ENCODE data around the gene PRSS21. TPM values are rescaled to one million over a fixed set of nuclear protein-coding genes. Genes with fewer than 3 reads are reported as not detected.
A peak's percentile ranks its signal among the peaks of the same experiment; 100 is the strongest.

The PRSS21 gene
- total and polyA plus RNA-seq, 8 donors: 0.59 to 3.2 (median 1.0) TPM; not detected in 1

GRCh38 chr16:2774161-2774891 lies 42.7 kb upstream of the PRSS21 start:
- intact Hi-C loops (cut with DNase I): no loop called here
- H3K9me3 ChIP-seq: no peaks in the 10 kb centered on the region
- no peaks in the 10 kb centered on the region for H3K27me3 ChIP-seq
- no peak for TF ChIP-seq CTCF (IDR thresholded peaks at IDR 0.05)
- no peak for FAIRE-seq
- peaks cover 8 to 20% (median 8%) of the 10 kb centered on the region in 3 donors for H3K4me1 ChIP-seq
- DNase-seq: peak in 1 of 6 donors; percentile 20
- no peak overlapping the region for H3K4me3 ChIP-seq
- peaks cover 0 to 29% (median 22%) of the 10 kb centered on the region in 3 donors for H3K36me3 ChIP-seq
- ATAC-seq: no peak
- H3K27ac ChIP-seq: no peak overlapping the region
- 73 to 80% methylated on average over 7 of the region's 7 CpGs for WGBS, 2 donors

GRCh38 chr16:2775131-2775716 lies 41.8 kb upstream of the PRSS21 start:
- WGBS, 2 donors: 79 to 85% methylated on average over 7 of the region's 7 CpGs
- H3K9me3 ChIP-seq: no peaks in the 10 kb centered on the region
- ATAC-seq (no peak), DNase-seq (peak in 1 of 6 donors; percentile 39), FAIRE-seq (no peak)
- H3K27me3 ChIP-seq: no peaks in the 10 kb centered on the region
- peaks cover 8 to 20% (median 8%) of the 10 kb centered on the region in 3 donors for H3K4me1 ChIP-seq
- intact Hi-C loops (cut with DNase I): no loop called here
- no peak for TF ChIP-seq CTCF (IDR thresholded peaks at IDR 0.05)
- H3K36me3 ChIP-seq: peaks cover 0 to 20% (median 13%) of the 10 kb centered on the region in 3 donors
- no peak overlapping the region for H3K4me3 ChIP-seq
- no peak overlapping the region for H3K27ac ChIP-seq

GRCh38 chr16:2775765-2776499 lies 41.1 kb upstream of the PRSS21 start:
- WGBS, 2 donors: 41 to 46% methylated on average over 11 of the region's 11 CpGs
- H3K4me1 ChIP-seq: peaks cover 8 to 20% (median 8%) of the 10 kb centered on the region in 3 donors
- ATAC-seq: no peak
- no peaks in the 10 kb centered on the region for H3K9me3 ChIP-seq
- TF ChIP-seq CTCF (IDR thresholded peaks at IDR 0.05): no peak
- H3K27ac ChIP-seq: no peak overlapping the region
- peak overlapping the region; percentile 92 to 100 (median 99) for H3K4me3 ChIP-seq
- DNase-seq: no peak
- H3K36me3 ChIP-seq: peaks cover 0 to 12% (median 7%) of the 10 kb centered on the region in 3 donors
- no peak for FAIRE-seq
- H3K27me3 ChIP-seq: no peaks in the 10 kb centered on the region
- intact Hi-C loops (cut with DNase I): no loop called here

GRCh38 chr16:2776500-2777139 lies 40.4 kb upstream of the PRSS21 start:
- peak overlapping the region; percentile 92 to 100 (median 99) for H3K4me3 ChIP-seq
- H3K27me3 ChIP-seq: no peaks in the 10 kb centered on the region
- FAIRE-seq (no peak), ATAC-seq (peak in 3 of 4 donors; percentile 2 to 6 (median 3)), DNase-seq (peak in 2 of 6 donors; percentile 75 to 80)
- intact Hi-C loops (cut with DNase I): no loop called here
- H3K9me3 ChIP-seq: no peaks in the 10 kb centered on the region
- WGBS, 2 donors: 0% methylated on average over 61 to 72 of the region's 72 CpGs
- H3K4me1 ChIP-seq: peaks cover 8 to 20% (median 8%) of the 10 kb centered on the region in 3 donors
- H3K27ac ChIP-seq: peak overlapping the region in 3 of 4 donors; percentile 17 to 49 (median 37)
- peaks cover 0 to 6% (median 6%) of the 10 kb centered on the region in 3 donors for H3K36me3 ChIP-seq
- no peak for TF ChIP-seq CTCF (IDR thresholded peaks at IDR 0.05)

All from pancreas (tissue), 10 donors.